T-helper 17 cell (primary cell): ENCODE results near the gene UNC80. TPM values are rescaled to one million over a fixed set of nuclear protein-coding genes. Genes with fewer than 3 reads are reported as not detected.
A peak's percentile ranks its signal among the peaks of the same experiment; 100 is the strongest.
"Not testable (repeated sequence)": the region's sequence is repeated elsewhere in the genome, so short reads cannot be mapped to it uniquely, and the experiment has no call there.

Source experiments
- ATAC-seq: fragments of 150-1000 bp; cut with Tn5 transposase; 2 replicates; pipeline ENCODE4 v1.10.0; 2021; ENCODE audit warnings: mild to moderate bottlenecking, moderate library complexity
- DNase-seq, 3 donors: peaks; one replicate each; pipeline versions ENCODE4 v3.0.0 to v3.0.0-alpha.2; 2020 to 2021
- H3K9me3 ChIP-seq: one replicate; pipeline ENCODE4 v1.7.0; 2013; ENCODE audit warnings: low read length, mild to moderate bottlenecking; ENCODE audit not compliant: control insufficient read depth, poor library complexity, severe bottlenecking
- H3K27ac Mint-ChIP-seq: one replicate; pipeline ENCODE4 v1.8.0; 2022; ENCODE audit warnings: mild to moderate bottlenecking, moderate library complexity, mixed read lengths
- H3K27me3 Mint-ChIP-seq: one replicate; pipeline ENCODE4 v1.8.0; 2022; ENCODE audit warnings: mixed read lengths
- H3K36me3 Mint-ChIP-seq: one replicate; pipeline ENCODE4 v1.8.0; 2022; ENCODE audit warnings: low read depth, mixed read lengths
- H3K4me1 Mint-ChIP-seq: one replicate; pipeline ENCODE4 v1.8.0; 2022; ENCODE audit warnings: mild to moderate bottlenecking, mixed read lengths
- H3K4me3 Mint-ChIP-seq: one replicate; pipeline ENCODE4 v1.8.0; 2022; ENCODE audit warnings: mild to moderate bottlenecking, moderate library complexity, mixed read lengths
- total RNA-seq, 4 donors: library from RNA in 2 of 4; stranded (reverse) in 2 of 4; gene quantifications; one replicate each; pipeline ENCODE4 v1.2.3 and lab custom pipeline; 2022 to 2026

UNC80 gene
- total RNA-seq, 2 donors from 2014 or later = not detected

DNA sequence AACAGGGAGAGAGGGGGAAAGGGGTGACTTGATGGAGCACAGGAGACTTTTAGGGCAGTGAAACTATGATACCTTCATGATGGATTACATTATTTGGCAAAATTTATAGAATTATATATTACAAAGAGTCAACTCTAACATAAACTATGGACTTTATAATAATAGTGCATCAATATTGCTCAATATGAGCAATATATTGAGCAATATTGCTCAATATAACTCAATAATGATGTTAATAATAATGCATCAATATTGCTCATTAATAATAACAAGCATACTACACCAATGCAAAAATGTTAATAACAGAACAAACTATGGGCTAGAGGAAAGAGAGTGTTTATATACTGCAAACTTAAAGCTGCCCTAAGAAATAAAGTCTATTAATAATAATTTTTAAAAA lies 3.1 kb upstream of the UNC80 start:
- H3K9me3 ChIP-seq = no peaks in the 10 kb centered on the region
- no peak for ATAC-seq
- no peak overlapping the region for H3K4me3 Mint-ChIP-seq
- H3K27me3 Mint-ChIP-seq = peaks cover 28% of the 10 kb centered on the region
- peaks cover 4% of the 10 kb centered on the region for H3K4me1 Mint-ChIP-seq
- no peak overlapping the region for H3K27ac Mint-ChIP-seq
- H3K36me3 Mint-ChIP-seq = no peaks in the 10 kb centered on the region
- DNase-seq = no peak

DNA sequence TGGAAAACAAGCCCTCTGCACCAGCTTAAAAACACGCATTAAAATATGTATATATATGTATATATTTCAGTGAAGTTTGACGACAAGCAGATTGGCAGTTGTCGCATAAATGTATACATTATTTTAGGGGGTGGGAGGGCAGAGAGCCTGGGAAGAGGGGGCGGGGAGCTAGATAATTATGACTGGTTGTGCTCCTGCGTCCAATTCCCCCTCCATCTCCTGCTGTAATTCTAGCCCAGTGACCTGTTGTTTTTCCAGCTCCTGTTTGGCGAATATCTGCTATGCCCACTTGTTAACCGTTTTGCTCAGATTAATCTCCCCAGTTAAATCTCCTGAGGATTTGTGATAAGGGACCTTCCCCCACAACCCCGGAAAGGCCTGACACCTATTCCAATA lies 656 bp downstream of the UNC80 start:
- H3K27ac Mint-ChIP-seq = no peak overlapping the region
- peaks cover 4% of the 10 kb centered on the region for H3K4me1 Mint-ChIP-seq
- no peaks in the 10 kb centered on the region for H3K9me3 ChIP-seq
- no peak for DNase-seq
- no peak overlapping the region for H3K4me3 Mint-ChIP-seq
- no peaks in the 10 kb centered on the region for H3K36me3 Mint-ChIP-seq
- no peak for ATAC-seq
- peaks cover 44% of the 10 kb centered on the region for H3K27me3 Mint-ChIP-seq

DNA sequence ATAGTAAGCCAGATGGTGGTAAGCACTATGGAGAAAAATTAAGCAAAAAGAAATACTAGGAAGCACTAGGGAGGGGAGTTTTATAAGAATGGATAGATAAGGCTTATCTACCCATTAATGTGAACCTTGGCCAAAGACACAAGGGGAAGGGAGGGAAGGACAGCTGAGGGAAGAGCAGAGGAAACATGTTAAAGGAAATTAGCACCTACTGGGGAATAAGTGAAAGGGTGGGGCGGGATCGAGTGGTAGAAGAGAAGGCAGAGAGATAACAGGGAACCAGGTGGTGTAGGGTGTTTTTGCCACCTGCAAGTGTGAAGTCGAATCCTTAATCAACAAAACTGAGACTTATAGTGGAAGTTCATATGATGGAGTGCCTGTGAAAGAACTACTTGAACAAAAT lies 1.7 kb downstream of the UNC80 start:
- H3K4me3 Mint-ChIP-seq = no peak overlapping the region
- H3K9me3 ChIP-seq = no peaks in the 10 kb centered on the region
- peaks cover 44% of the 10 kb centered on the region for H3K27me3 Mint-ChIP-seq
- DNase-seq (no peak), ATAC-seq (no peak)
- no peak overlapping the region for H3K27ac Mint-ChIP-seq
- peaks cover 4% of the 10 kb centered on the region for H3K4me1 Mint-ChIP-seq
- no peaks in the 10 kb centered on the region for H3K36me3 Mint-ChIP-seq

- DNase-seq (no peak), ATAC-seq (no peak)
- H3K9me3 ChIP-seq = no peaks in the 10 kb centered on the region
- H3K27me3 Mint-ChIP-seq = no peaks in the 10 kb centered on the region
- H3K36me3 Mint-ChIP-seq = peaks cover 2% of the 10 kb centered on the region
- H3K4me1 Mint-ChIP-seq = peaks cover 18% of the 10 kb centered on the region
- H3K27ac Mint-ChIP-seq = no peak overlapping the region
- H3K4me3 Mint-ChIP-seq = no peak overlapping the region
Observed at GRCh38 chr2:209787416-209787815, 15.8 kb downstream of the UNC80 start.

DNA sequence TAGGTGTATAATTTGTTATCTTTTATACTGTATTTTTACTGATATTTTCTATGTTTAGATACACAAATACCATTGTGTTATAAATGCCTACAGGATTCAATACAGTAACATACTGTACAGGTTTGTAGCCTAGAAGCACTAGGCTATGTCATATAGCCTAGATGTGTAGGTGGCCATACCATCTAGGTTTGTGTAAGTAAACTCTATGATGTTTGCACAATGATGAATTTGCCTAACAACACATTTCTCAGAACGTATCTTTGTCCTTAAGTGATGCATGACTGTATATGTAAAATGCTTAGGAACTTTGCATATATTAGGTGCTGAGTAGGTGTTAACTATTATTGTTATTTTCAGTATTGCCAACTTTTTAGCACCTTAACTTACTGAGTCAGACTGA lies 17.3 kb downstream of the UNC80 start:
- Mint-ChIP-seq H3K27ac (no peak overlapping the region), H3K36me3 (peaks cover 2% of the 10 kb centered on the region), H3K4me1 (peaks cover 16% of the 10 kb centered on the region), H3K27me3 (no peaks in the 10 kb centered on the region), H3K4me3 (peak overlapping the region; percentile 90)
- DNase-seq = no peak
- no peak for ATAC-seq
- H3K9me3 ChIP-seq = no peaks in the 10 kb centered on the region

DNA sequence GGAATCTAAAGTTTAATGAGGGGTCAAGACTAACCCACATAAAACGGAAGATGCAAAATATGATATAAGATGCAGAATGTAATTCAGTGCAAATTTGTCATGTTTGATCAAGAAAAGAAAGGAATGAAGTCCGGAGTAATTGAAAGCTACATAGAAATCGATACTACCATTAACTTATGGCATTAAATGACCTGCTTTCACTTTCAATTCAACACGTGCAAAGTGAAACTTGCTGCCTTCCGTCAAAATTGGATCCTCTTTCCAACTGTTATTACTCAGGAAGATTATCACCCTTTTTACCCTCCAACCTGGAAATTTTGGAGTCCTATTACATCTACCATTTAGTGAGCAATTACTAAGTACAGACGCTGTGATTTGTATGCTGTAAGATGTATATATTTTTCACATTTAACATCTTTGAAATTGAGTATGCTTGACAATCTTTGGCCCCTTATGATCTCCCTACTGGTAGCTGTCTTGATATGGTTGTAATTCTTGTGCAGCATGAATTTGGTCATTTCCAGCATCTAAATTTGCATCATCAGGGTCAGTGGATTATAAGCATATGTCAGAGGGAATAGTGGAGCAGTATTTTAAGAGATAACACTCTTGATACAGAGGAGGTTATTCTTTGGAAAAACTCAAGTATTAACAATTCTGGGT lies 18.6 kb downstream of the UNC80 start:
- no peaks in the 10 kb centered on the region for H3K27me3 Mint-ChIP-seq
- H3K27ac Mint-ChIP-seq = peak overlapping the region; percentile 80
- peak overlapping the region; percentile 90 for H3K4me3 Mint-ChIP-seq
- DNase-seq (no peak), ATAC-seq (no peak)
- H3K36me3 Mint-ChIP-seq = peaks cover 2% of the 10 kb centered on the region
- H3K9me3 ChIP-seq = no peaks in the 10 kb centered on the region
- peaks cover 14% of the 10 kb centered on the region for H3K4me1 Mint-ChIP-seq

DNA sequence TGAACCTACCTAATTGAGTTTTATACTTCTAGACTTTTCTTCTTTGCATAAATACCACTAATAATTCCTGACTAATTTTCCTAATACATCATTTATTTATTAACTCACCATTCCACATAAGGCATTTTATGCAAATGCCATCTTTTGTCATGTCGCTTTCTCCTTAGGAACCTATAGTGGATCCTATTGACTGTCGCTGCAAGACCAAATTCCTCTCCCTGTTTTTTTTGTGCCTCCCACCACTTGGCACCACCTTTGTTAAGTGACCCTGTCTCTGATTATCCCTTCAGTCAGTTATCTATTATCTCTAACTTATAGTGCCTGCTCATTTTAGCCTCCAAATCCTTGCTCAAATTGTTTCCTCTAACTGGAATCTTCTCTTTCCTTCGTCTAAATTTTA lies 19.5 kb downstream of the UNC80 start:
- no peaks in the 10 kb centered on the region for H3K27me3 Mint-ChIP-seq
- DNase-seq (no peak), ATAC-seq (no peak)
- peaks cover 2% of the 10 kb centered on the region for H3K36me3 Mint-ChIP-seq
- peak overlapping the region; percentile 3 for H3K27ac Mint-ChIP-seq
- H3K4me3 Mint-ChIP-seq = peak overlapping the region; percentile 34
- no peaks in the 10 kb centered on the region for H3K9me3 ChIP-seq
- peaks cover 14% of the 10 kb centered on the region for H3K4me1 Mint-ChIP-seq

DNA sequence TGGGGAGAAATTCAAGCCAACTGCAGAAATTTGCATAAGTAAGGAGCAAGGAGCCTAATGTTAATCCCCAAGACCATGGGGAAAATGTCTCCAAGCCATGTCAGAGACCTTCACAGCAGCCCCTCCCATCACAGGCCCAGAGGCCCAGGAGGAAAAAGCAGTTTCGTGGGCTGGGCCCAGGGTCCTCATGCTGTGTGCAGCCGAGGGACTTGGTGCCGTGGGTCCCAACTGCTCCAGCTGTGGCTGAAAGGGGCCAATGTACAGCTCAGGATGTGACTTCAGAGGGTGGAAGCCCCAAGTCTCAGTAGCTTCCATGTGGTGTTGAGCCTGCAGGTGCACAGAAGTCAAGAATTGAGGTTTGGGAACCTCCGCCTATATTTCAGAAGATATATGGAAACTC lies 23.8 kb downstream of the UNC80 start:
- H3K27me3 Mint-ChIP-seq, DNase-seq, H3K4me1 Mint-ChIP-seq, H3K27ac Mint-ChIP-seq, H3K36me3 Mint-ChIP-seq, H3K9me3 ChIP-seq, ATAC-seq, H3K4me3 Mint-ChIP-seq: not testable (repeated sequence)

- DNase-seq (no peak), ATAC-seq (no peak)
- Mint-ChIP-seq H3K36me3 (no peaks in the 10 kb centered on the region), H3K27ac (no peak overlapping the region), H3K4me1 (no peaks in the 10 kb centered on the region), H3K27me3 (peaks cover 5% of the 10 kb centered on the region), H3K4me3 (no peak overlapping the region)
- H3K9me3 ChIP-seq = no peaks in the 10 kb centered on the region
Observed at GRCh38 chr2:209805351-209805750, 33.7 kb downstream of the UNC80 start.

DNA sequence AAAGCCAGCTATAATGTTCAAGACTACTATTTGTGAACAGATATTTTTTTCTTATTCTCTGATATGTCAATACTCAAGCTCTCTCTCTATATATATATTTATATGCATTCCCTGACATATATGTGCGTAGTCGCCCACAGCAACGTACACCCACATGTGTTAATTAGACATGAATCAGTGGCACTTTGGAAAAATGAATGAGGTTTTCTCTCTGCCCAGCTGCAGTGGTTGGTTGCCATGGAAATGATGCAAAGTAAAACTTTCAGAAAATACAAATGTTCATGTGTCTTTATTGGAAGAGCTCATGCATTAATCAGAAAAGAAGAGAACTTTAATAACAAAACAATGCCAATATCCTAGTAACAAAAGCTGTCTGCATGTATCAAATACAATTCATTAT lies 34.7 kb downstream of the UNC80 start:
- Mint-ChIP-seq H3K27ac (no peak overlapping the region), H3K4me3 (no peak overlapping the region), H3K27me3 (peaks cover 5% of the 10 kb centered on the region), H3K36me3 (no peaks in the 10 kb centered on the region), H3K4me1 (no peaks in the 10 kb centered on the region)
- no peaks in the 10 kb centered on the region for H3K9me3 ChIP-seq
- ATAC-seq = no peak
- DNase-seq = no peak

DNA sequence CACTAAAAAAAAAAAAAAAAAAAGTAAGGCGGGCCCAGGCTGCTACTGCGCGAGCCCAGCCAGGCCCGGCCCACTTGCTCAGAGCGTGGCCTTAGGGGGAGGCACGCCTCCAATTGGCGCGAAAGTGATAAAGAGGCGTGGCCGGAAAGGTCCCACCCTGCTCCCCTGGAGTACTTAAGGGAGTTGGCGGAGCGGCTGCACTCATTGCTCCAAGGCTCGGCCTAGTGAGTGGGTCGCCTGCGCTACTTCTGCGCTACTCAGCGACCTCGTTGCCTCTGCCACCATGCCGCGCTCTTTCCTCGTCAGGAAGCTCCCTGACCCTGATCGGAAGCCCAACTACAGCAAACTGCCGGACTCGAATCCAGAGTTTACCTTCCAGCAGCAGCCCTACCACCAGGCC lies 36.9 kb downstream of the UNC80 start:
- no peaks in the 10 kb centered on the region for H3K27me3 Mint-ChIP-seq
- no peaks in the 10 kb centered on the region for H3K36me3 Mint-ChIP-seq
- no peaks in the 10 kb centered on the region for H3K4me1 Mint-ChIP-seq
- ATAC-seq (no peak), DNase-seq (no peak)
- H3K9me3 ChIP-seq = no peaks in the 10 kb centered on the region
- H3K27ac Mint-ChIP-seq = no peak overlapping the region
- H3K4me3 Mint-ChIP-seq = no peak overlapping the region

DNA sequence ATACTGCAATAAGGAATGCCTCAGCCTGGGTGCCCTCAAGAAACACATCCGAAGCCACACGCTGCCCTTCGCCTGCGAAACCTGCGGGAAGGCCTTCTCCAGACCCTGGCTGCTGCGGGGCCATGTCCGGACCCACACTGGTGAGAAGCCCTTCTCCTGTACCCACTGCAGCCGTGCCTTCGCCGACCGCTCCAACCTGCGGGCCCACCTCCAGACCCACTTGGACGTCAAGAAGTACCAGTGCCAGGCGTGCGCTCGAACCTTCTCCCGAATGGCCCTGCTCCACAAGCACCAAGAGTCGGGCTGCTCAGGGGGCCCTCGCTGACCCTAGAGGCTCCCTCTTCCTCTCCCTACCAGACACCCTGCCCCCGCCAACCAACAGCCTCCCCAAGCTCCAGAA lies 37.6 kb downstream of the UNC80 start:
- H3K4me3 Mint-ChIP-seq = no peak overlapping the region
- no peaks in the 10 kb centered on the region for H3K9me3 ChIP-seq

DNA sequence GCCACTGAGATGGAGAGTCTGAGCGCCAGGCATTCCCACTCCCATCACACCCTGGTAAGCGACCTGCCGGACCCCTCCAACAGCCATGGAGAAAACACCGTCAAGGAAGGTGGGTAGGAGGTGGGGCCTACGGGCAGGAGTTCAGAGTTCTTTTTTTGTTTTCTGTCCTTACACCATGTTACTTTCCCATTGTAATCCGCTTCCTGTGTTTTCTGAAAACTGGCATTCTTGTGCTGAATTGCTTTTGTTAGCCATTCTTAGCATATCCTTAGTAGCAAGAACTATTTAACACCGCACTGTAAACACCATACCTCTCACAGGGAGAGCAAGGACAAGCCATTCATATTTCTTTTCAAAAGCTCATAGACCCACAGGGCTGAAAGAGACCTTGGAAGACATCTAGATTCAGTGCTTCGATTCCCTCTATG lies 46.2 kb downstream of the UNC80 start:
- Mint-ChIP-seq H3K4me3 (no peak overlapping the region), H3K36me3 (peaks cover 2% of the 10 kb centered on the region)

More for the DNA sequence above, 37.6 kb downstream of the UNC80 start:
- H3K27ac Mint-ChIP-seq = no peak overlapping the region
- no peaks in the 10 kb centered on the region for H3K27me3 Mint-ChIP-seq
- H3K36me3 Mint-ChIP-seq = no peaks in the 10 kb centered on the region
- no peaks in the 10 kb centered on the region for H3K4me1 Mint-ChIP-seq
- no peak for ATAC-seq
- DNase-seq = no peak

GRCh38 chr2:209818939-209819338 lies 47.3 kb downstream of the UNC80 start:
- no peak for DNase-seq
- ATAC-seq = no peak
- Mint-ChIP-seq H3K27me3 (peaks cover 12% of the 10 kb centered on the region), H3K36me3 (peaks cover 2% of the 10 kb centered on the region), H3K27ac (no peak overlapping the region), H3K4me1 (no peaks in the 10 kb centered on the region), H3K4me3 (no peak overlapping the region)
- no peaks in the 10 kb centered on the region for H3K9me3 ChIP-seq

More for the DNA sequence above, 46.2 kb downstream of the UNC80 start:
- peaks cover 12% of the 10 kb centered on the region for H3K27me3 Mint-ChIP-seq
- ATAC-seq = no peak
- no peaks in the 10 kb centered on the region for H3K4me1 Mint-ChIP-seq
- DNase-seq = no peak
- no peak overlapping the region for H3K27ac Mint-ChIP-seq
- no peaks in the 10 kb centered on the region for H3K9me3 ChIP-seq
